VCaP (cell line): Measurements from ENCODE around the gene JUNB.
A peak's percentile ranks its signal among the peaks of the same experiment; 100 is the strongest.

Source experiments
- H3K27ac ChIP-seq: fragments of 450-650 bp; 2 replicates; pipeline ENCODE4 v1.5.1; 2017
- TF ChIP-seq, protein P1 (sequence below): fragments of 450-650 bp; conservative IDR thresholded peaks from 2 replicates; pipeline ENCODE4 v1.5.1; 2017; ENCODE audit warnings: mild to moderate bottlenecking, moderate library complexity

Gene JUNB

DNA sequence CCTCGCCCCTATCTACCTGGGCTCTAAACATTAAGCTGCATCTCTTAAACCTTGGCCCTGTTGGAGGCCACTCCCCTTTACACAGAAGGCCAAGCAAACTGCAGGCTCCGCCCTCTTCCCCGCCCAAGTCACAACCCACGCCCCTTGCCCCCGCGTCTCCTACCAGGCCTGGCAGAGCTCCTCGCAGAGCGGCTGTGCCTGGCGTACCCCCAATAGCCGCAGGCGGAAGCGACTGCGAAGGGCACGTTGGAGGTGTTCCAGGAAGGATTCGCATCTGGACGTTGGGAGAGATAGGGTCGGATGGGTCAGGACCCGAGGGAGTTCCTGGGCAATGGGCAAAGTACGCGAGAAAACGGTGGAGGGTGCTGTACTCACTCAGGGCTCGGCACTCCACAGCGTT is 37.2 kb downstream of the JUNB start:
- peak overlapping the region; percentile 36; the same call in 1 of the 2 replicates for H3K27ac ChIP-seq
- TF ChIP-seq, protein P1, sequence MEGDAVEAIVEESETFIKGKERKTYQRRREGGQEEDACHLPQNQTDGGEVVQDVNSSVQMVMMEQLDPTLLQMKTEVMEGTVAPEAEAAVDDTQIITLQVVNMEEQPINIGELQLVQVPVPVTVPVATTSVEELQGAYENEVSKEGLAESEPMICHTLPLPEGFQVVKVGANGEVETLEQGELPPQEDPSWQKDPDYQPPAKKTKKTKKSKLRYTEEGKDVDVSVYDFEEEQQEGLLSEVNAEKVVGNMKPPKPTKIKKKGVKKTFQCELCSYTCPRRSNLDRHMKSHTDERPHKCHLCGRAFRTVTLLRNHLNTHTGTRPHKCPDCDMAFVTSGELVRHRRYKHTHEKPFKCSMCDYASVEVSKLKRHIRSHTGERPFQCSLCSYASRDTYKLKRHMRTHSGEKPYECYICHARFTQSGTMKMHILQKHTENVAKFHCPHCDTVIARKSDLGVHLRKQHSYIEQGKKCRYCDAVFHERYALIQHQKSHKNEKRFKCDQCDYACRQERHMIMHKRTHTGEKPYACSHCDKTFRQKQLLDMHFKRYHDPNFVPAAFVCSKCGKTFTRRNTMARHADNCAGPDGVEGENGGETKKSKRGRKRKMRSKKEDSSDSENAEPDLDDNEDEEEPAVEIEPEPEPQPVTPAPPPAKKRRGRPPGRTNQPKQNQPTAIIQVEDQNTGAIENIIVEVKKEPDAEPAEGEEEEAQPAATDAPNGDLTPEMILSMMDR = no peak

DNA sequence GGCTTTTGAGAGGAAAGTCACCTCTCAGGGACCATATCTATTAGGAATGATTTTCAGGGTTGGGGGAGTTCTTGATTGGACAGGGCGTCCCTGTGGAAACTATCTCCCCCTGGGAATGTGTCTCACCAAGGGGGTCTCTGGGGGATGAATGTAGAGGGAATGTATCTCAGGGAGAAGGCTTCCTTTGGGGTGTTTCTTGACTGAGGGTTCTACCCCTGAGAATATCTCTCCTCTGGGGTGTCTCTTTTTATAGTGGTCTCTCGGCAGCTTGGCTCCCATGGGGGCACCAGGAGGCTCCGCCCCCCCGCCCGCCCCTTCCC is 42.1 kb downstream of the JUNB start:
- TF ChIP-seq, protein P1 = no peak

DNA sequence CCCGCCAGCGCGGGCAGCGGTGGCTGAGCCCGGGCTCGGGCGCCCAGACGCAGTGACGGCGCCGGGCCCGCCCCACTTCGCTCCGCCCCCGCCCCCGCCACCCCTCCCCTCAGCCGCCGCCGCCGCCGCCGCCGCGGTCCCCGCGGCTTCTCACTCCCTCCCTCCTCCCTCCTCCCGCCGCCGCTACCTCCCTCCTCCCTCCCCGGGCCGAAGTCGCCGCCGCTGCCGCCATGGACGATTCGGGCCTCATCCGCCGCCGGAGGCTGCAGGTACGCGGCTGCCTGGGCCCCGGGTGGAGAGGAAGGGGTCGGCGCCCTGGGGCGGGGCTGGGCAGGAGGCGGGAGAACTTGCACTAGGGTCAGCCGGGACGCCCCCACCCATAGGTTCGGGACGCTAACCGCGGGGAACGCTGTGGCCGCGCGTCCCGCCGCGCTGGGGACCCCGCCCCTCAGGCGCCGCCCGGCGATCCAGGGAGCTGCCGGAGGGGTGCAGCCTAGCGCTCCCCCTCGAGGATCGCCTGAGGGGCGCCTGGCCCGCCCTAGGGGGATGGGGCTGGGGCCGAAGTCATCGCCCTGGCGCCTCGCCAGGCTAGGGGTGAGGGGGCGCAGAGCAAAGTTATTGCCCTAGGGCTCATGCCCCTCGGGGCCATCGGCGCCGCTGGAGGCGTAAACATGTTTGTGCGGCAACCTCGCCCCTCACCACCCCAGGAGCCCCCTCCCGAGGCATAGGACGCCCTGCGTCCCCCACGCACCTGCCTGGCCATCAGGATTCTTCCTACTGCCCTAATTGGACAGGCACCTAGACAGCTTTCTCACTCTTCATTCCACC is 42.7 kb downstream of the JUNB start:
- peak overlapping the region; percentile 58; the same call in 1 of the 2 replicates for H3K27ac ChIP-seq
- TF ChIP-seq, protein P1 = no peak

More for the DNA sequence above, 42.1 kb downstream of the JUNB start:
- H3K27ac ChIP-seq = peak overlapping the region; percentile 31; the same call in 1 of the 2 replicates

DNA sequence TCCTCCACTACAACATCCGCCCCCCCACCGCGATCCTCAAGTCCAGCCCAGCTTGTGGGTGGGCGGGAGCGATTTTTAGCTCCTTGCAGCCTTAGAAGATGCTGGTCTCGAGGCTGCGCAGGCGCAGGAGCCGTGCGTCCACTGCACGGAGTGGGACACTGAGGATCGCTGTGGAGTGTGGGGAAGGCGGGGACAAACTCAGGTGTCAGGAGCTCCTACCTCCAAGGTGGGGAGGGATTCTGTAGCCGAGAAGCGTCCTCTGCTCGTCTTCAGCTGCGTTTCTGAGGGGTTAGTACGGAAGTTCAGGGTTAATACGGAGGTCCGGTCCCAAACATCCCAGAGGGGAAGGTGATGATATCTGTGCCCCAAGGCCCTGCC is 43.3 kb downstream of the JUNB start, which contains the start of gene RTBDN:
Gene RTBDN, minus strand, starts transcription at position 14 of the 378 bp plus-strand sequence. CDS start 4,600 bp downstream, outside the sequence.
- TF ChIP-seq, protein P1 = no peak
- H3K27ac ChIP-seq = peak within 1 kb of the TSS; percentile 58; the same call in 1 of the 2 replicates

DNA sequence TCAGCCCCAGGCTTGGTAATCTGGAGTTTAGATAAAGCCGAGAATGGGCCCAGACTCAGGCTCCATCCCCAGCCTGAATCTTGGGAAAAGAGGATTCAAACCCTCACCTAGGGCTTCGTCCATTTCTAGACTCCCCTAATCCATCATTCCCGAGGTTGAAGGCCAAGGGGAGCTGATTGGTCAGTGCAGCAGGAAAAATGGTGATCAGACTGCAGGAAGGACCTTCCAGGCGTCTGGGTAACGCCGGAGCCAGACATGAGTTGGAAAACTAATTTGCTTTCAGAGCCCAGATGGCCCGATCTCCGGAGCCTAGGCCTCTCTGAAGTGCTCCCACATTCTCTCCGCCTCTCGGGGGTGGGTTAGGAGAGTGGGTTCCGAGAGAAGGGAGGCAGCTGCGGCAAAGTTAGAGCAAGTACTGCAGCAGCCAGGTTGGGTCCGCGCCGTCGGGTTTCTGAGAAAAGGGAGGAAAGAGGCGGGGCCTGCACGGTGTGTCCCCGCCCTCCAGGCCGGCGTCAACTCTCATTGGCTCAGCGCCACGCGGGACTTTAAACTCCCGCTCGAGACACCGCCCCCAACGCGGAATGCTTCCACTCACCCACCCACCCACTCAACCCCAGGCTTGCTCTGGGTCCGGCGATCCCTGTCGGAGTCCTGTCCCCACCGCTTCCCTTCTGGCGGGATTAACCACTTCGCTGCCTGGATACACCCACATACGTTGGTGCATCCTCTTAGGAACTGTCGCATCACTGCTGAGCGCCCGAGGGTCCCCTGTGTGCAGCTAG is 43.9 kb downstream of the JUNB start:
- H3K27ac ChIP-seq = no peak overlapping the region
- TF ChIP-seq, protein P1 = no peak

DNA sequence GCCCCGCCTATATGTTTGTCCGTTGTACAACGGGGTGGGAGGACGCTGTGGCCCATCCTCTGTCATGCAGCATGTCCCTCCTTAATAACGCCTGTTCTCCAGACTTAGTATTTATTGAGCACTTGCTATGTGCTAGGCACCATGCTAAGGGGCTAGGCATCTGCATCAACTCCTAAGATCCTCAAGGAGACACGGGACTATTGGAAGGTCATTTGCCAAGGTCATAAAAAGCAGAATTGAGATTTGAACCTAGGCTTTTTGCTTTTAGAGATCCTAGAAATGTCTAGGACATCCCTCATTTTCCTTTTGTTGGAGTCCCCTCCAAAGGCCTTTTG is 45.2 kb downstream of the JUNB start:
- TF ChIP-seq, protein P1 = no peak
- H3K27ac ChIP-seq = peak overlapping the region; percentile 55; the same call in 1 of the 2 replicates

DNA sequence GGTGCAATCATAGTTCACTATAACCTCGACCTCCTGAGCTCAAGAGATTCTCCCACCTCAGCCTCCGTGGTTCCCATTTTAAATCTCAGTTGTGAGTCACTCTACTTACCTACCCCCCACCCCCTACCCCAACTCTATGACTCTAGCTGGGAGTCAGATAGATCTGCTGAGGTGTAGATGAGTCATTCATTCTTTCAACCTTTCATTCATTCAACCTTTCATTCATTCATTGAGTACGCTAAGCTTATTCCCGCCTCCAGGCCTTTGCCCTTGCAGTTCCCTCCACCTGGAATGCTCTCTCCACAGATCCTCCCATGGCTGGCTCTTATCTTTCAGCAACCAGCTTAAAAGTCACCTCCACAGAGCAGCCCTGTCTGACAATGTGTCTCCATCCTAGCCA is 45.9 kb downstream of the JUNB start:
- no peak overlapping the region for H3K27ac ChIP-seq
- TF ChIP-seq, protein P1 = no peak
